GM19035 (cell line): ENCODE measurements around the gene ZNF483.
"Not testable (repeated sequence)": the region's sequence is repeated elsewhere in the genome, so short reads cannot be mapped to it uniquely, and the experiment has no call there.

Experiments used
- ATAC-seq: cut with Tn5 transposase; IDR thresholded peaks from one replicate; pipeline ENCODE4 v1.9.1; 2021; ENCODE audit not compliant: unreplicated experiment

Gene ZNF483

GRCh38 chr9:111525056-111525977, at the start of gene ZNF483:
ZNF483 (plus strand) TSS chr9:111525179; CDS start chr9:111527396, 2,217 bp downstream.
- ATAC-seq, result peak; percentile 69

GRCh38 chr9:111475195-111475594, 49.8 kb upstream of the ZNF483 start:
- no peak for ATAC-seq

- ATAC-seq, result no peak
Observed at GRCh38 chr9:111477677-111478076, 47.3 kb upstream of the ZNF483 start.

GRCh38 chr9:111481885-111482636, 42.9 kb upstream of the ZNF483 start:
- ATAC-seq, result no peak

DNA sequence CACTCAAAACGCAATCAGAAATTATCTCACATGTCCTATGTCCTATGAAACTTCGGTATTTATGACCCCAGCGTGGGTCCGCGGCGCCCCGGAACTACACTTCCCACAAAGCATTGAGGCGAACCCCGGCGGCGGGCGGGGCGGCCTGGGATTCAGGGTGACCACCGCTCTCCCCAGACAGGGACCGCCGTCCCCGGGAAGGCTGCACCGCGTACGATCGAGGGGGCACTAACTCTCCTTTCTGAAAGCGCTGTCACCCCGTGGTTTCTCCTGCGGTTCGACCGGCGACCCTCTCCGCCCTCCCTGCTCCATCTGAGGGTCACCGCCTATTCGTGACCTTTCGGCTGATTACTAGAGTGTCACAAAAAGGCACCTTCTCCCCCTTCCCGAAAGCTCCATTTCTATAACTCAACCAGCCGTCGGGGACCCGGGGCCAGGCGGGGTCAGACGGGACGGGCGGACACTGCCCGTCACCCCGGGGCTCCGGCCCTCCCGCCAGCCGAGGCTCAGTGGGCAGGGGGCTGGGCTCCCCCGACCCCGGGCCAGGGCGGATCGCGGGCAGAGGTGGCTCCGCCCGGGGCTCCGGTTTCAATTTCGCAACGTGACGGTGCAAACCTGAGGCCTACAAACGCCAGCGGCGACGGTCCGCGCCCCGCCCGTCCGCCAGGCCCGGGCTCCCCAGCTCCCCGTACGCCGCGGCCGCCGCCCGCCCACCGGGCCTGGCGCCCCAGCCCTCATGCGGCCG, 42.1 kb upstream of the ZNF483 start:
- ATAC-seq, result peak; percentile 64

DNA sequence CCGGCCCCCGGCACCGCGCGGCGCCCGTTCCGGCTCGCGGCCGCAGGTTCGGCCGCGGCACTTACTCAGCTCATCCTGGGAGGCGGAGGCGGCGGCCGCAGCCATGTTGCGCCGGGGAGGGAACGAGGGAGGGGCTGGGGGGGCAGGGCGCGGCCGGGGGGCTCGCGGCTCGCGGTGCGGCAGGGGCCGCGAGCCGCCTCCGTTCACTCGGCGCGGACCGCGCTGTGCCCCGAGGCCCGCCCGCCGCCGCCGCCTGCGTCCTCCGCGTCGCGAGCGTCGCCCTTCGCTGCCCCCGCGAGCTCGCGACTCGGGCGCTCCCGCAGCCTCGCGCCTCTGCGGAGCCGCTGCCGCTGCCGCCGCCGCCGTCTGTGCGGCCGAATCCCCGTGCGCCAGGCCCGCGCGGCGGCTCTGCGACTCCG, 41.5 kb upstream of the ZNF483 start:
- peak; percentile 36 for ATAC-seq

DNA sequence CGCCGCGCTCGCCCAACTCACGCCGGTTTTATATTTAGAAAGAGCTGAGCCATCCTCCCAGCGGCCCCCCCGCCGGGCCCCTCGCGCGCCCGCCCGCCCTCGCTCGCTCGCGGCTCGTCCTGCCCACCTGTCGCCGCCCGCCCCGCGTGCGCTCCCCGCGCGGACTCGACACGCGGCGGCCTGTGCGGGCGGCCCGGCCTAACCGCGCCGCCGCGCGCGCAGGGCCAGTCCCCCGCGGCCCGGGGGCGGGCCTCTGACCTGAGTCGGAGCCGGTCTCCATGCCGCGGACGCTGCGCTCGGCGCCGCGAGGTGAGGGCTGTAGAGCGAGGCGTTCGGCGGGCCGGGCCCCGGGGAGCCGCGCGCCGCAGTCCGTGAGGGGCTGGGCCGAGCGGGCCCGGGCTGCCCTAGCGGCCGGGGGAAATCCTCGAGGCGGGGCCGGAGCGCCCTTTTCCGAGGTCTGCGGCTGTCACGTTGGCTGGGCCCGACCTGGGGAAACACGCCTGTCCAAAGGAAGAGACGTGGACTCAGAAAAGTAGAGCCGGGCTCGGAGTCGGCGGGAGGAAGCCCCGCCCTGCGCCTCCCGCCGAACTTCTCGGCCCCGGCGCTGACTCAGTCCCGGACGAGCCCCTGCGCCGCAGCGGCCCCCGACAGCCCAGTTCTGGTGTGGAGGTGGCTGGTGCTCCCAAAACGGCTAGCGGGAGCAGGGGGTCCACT, 41.0 kb upstream of the ZNF483 start, which contains the start of gene ECPAS:
Gene ECPAS, minus strand, starts transcription at position 526 of the 714 bp plus-strand sequence. CDS start 11,465 bp downstream, outside the sequence.
- ATAC-seq, result peak; percentile 55

GRCh38 chr9:111484572-111484894, 40.4 kb upstream of the ZNF483 start:
- ATAC-seq, result no peak

DNA sequence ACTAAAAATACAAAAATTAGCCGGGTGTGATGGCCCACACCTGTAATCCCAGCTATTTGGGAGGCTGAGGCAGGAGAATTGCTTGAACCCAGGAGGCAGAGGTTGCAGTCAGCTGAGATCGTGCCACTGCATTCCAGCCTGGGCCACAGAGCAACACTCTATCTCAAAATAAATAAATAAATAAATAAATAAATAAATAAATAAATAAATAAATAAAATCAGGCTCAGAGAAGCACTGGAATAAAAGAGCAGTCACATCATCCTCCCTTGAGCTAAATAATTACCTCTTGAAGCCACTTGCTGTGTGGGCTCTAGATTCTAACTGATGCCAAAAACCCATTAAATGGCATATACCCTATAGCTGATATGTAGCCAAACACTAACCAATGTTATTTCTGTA, 27.8 kb upstream of the ZNF483 start:
- ATAC-seq, result not testable (repeated sequence)

- ATAC-seq, result no peak
Observed at GRCh38 chr9:111501005-111501562, 23.9 kb upstream of the ZNF483 start.

DNA sequence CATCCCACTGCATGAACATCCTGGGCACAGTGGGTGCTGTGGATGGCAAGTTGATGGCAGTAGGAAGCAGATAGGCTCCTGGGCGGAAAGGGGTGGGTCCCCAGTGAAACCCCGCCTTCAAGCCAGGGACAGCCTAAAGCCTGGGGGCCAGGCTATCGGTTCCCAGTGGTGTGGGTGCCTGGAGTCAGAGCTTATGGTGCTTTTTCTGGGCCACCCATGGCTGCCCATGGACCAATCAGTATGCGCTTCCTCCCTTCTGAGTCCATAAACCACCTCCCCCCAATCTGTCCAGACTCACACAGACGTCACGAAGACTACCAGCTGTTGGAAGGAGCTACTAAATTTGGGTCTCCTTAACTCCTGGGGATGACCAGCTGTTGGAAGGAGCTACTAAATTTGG, 23.3 kb upstream of the ZNF483 start:
- no peak for ATAC-seq

DNA sequence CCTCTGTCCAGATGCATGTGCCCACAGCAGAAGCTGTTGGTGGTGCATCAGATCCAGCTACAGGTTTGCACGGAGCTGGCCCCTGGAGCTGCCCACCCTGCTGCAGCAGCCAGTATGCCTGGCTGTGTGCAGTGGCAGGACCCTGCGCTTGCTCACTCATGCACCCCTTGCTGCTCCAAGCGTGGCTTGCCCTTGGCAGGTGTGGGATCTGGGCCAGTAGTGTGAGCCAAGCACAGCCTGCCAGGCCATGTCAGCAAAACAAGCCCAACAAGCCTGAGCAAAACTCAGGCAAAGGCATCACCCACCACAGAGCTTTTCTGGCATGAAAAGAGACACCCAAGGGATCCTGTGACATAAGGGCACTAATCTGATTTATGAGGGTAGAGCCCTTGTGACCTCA, 22.5 kb upstream of the ZNF483 start:
- no peak for ATAC-seq

GRCh38 chr9:111511581-111511980, 13.4 kb upstream of the ZNF483 start:
- not testable (repeated sequence) for ATAC-seq

- ATAC-seq, result no peak
Observed at GRCh38 chr9:111514967-111515366, 10.0 kb upstream of the ZNF483 start.

GRCh38 chr9:111516061-111516465, 8.9 kb upstream of the ZNF483 start:
- ATAC-seq, result no peak

- ATAC-seq, result no peak
Observed at GRCh38 chr9:111524731-111525055, 286 bp upstream of the ZNF483 start.

- no peak for ATAC-seq
Observed at GRCh38 chr9:111527347-111527746, 2.4 kb downstream of the ZNF483 start.

- ATAC-seq, result no peak
Observed at GRCh38 chr9:111529787-111530186, 4.8 kb downstream of the ZNF483 start.

GRCh38 chr9:111531716-111532115, 6.7 kb downstream of the ZNF483 start:
- no peak for ATAC-seq

GRCh38 chr9:111533099-111533790, 8.3 kb downstream of the ZNF483 start:
- no peak for ATAC-seq
